Adrenal gland (tissue), 12 donors: Measurements from ENCODE around the gene PTPRQ. TPM values are rescaled to one million over a fixed set of nuclear protein-coding genes. Genes with fewer than 3 reads are reported as not detected.

Source experiments
- DNase-seq, 7 donors: peaks; one replicate each; pipeline ENCODE4 v3.0.0-alpha.2; 2019 to 2020
- H3K27ac ChIP-seq, 5 donors: fragments of 200-600 bp; sonication (generic) in 4 of 5; 1 replicate in 3 of 5; 2 replicates in 2 of 5; pipeline versions ENCODE4 v1.5.1 to v1.8.0; 2016 to 2020; ENCODE audit warnings: mild to moderate bottlenecking in 1 of 5
- H3K27me3 ChIP-seq: fragments of 200-600 bp; 2 replicates; pipeline ENCODE4 v1.8.0; 2021
- H3K36me3 ChIP-seq, 2 donors: fragments of 200-600 bp; replicated peaks in 1 of 2; 1 replicate in 1 of 2; 2 replicates in 1 of 2; pipeline versions ENCODE4 v1.5.1 to v1.8.0; 2018 to 2022
- H3K4me1 ChIP-seq, 2 donors: fragments of 200-600 bp; replicated peaks in 1 of 2; 1 replicate in 1 of 2; 2 replicates in 1 of 2; pipeline versions ENCODE4 v1.5.1 to v1.8.0; 2018 to 2021
- H3K4me3 ChIP-seq, 4 donors: fragments of 200-600 bp; sonication (generic) in 3 of 4; one replicate each; pipeline ENCODE4 v1.5.1; 2016 to 2018
- H3K9me3 ChIP-seq, 3 donors: fragments of 200-600 bp; sonication (generic) in 1 of 3; replicated peaks in 1 of 3; 1 replicate in 2 of 3; 2 replicates in 1 of 3; pipeline versions ENCODE4 v1.5.1 to v1.8.0; 2016 to 2021
- CTCF ChIP-seq, 6 experiments: fragments of 450-650 bp in 4 of 6; fragments of 200-600 bp in 2 of 6; sonication (generic) in 1 of 6; IDR thresholded peaks; 1 replicate in 5 of 6; 2 replicates in 1 of 6; pipeline versions ENCODE4 v1.5.1 to v1.8.0; 2016 to 2021; ENCODE audit warnings: antibody characterized with exemption in 6 of 6, mild to moderate bottlenecking in 2 of 6, moderate library complexity in 1 of 6
- POLR2A ChIP-seq, 2 donors: fragments of 450-650 bp; IDR thresholded peaks; one replicate each; pipeline ENCODE4 v1.6.1; 2017; ENCODE audit warnings: antibody characterized with exemption in 2 of 2, mild to moderate bottlenecking in 2 of 2, moderate library complexity in 1 of 2
- WGBS, 4 donors: extraction: QIAGEN DNeasy Blood & Tissue Kit in 2 of 4; methylation state at CpG; one replicate each; pipeline versions ENCODE4 v1.1.5 to v1.1.7; 2013 to 2017; 5-methylcytosine and 5-hydroxymethylcytosine counted together
- intact Hi-C, 2 donors: fragments of 100-400 bp; cut with DNase I; formaldehyde crosslinking; loops; one replicate each; pipeline versions ENCODE4 v1.14.1 to v1.15.0; 2022 to 2023
- polyA plus RNA-seq, 3 donors: library from polyadenylated mRNA; stranded (reverse); fragments of 200-250 nt in 2 of 3; fragments of 350-450 nt in 1 of 3; fragmentation: Illumina TruSeq in 1 of 3; extraction: RNeasy Lipid Tissue Mini Kit (QIAGEN cat#74804) in 1 of 3; gene quantifications; one replicate each; pipeline ENCODE4 v1.2.3, GENCODE V29; 2013 to 2014
- total RNA-seq, 9 donors: library from RNA; depleted of rRNA in 4 of 9; stranded (reverse); fragments of >200 nt in 4 of 9; fragments of 120-200 nt in 1 of 9; fragmentation: NEBNext Ultra II Directional in 1 of 9; extraction: Animal tissue kit (Norgen Biotek cat#: 25700) in 1 of 9; gene quantifications; one replicate each; pipeline versions ENCODE4 v1.1.0 to v1.2.4, GENCODE V29; 2013 to 2023
- donor health status: healthy with polysubstance abuse.
- donor health status: Bipolar disorder and iron deficiency.
- donor health status: DM: yes; HTN: yes; CAD: no.
- donor health status: DM: no; HTN: no; CAD: no.
- donor health status: DM: no; HTN: no; CAD: no.
- donor health status: DM: yes; HTN: yes; CAD: no.

Gene PTPRQ
- total and polyA plus RNA-seq, 12 donors: under 0.01 to 0.27 (median 0.13) TPM; not detected in 2

DNA sequence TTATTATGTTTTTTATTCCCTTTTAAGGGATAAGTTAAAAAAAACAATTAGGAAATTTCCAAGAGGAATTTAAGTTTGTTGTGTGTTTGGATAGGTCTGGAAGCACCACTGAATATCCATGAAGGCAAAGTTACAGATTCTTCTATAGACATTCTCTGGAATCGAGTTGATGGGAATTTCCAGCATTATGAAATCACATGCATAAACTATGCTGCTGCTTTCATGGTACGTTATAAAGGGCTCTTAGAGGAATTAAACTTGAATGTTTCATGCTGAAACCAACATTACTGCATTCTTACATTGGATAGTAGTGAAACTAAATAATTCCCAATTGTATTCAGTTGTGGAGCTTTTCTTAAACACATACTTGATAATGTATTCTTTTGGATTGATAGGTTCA lies 21.5 kb upstream of the PTPRQ start:
- Histone ChIP-seq H3K4me3 (no peak overlapping the region), H3K27ac (no peak overlapping the region), H3K9me3 (no peaks in the 10 kb centered on the region), H3K4me1 (no peaks in the 10 kb centered on the region), H3K27me3 (no peaks in the 10 kb centered on the region), H3K36me3 (no peaks in the 10 kb centered on the region)
- TF ChIP-seq POLR2A (IDR thresholded peaks at IDR 0.05) (no peak), CTCF (IDR thresholded peaks at IDR 0.05) (no peak)
- intact Hi-C loops: no loop called here
- 27 to 59% (median 31%) methylated on average over 2 of the region's 2 CpGs for WGBS, 4 donors
- no peak for DNase-seq

DNA sequence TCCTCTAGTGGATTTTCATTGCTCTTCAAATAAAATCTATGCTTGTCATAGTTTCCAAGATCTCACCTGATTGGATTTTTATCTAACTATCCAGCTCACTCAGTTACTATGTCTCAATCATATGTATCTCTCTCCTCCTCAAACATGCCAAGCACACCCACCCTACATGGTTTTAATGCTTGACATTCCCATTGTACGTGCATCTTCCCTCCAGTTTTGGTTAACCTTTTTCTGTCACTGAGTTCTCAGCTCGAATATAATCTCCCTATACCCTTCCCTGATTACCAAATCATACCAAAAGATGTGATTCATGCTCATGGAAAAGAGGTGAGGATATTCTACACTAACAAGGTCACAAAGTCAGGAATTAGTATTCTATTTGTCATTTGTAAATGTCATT lies 12.0 kb upstream of the PTPRQ start:
- H3K36me3 ChIP-seq: no peaks in the 10 kb centered on the region
- H3K27ac ChIP-seq: no peak overlapping the region
- no peaks in the 10 kb centered on the region for H3K27me3 ChIP-seq
- no peak for TF ChIP-seq CTCF (IDR thresholded peaks at IDR 0.05)
- TF ChIP-seq POLR2A (IDR thresholded peaks at IDR 0.05): no peak
- DNase-seq: no peak
- no peaks in the 10 kb centered on the region for H3K4me1 ChIP-seq
- intact Hi-C loops: no loop called here
- WGBS, 4 donors: 54 to 70% (median 60%) methylated on average over 2 of the region's 2 CpGs
- H3K4me3 ChIP-seq: no peak overlapping the region
- H3K9me3 ChIP-seq: no peaks in the 10 kb centered on the region

DNA sequence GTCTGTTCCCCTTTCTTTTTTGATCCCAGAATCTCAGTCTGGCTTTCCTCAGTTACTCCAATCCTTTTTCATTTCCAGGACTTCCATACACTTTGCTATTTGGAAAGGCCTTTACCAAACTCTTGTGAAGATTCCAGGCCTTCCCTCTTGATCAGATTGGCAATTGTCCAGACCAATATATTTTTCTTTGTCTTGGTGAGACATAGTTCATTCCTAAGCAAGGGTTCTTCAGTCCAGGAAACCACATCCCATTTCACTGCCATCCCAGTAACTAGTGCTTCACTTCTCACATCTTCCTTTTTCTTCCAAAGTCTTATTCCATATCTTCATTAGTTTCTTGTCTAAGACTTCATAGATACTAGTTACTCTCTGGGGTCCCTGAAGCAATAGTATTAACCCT lies 2.1 kb upstream of the PTPRQ start:
- TF ChIP-seq POLR2A (IDR thresholded peaks at IDR 0.05) (no peak), CTCF (IDR thresholded peaks at IDR 0.05) (no peak)
- Histone ChIP-seq H3K27ac (no peak overlapping the region), H3K4me3 (no peak overlapping the region), H3K9me3 (no peaks in the 10 kb centered on the region), H3K4me1 (no peaks in the 10 kb centered on the region), H3K27me3 (no peaks in the 10 kb centered on the region), H3K36me3 (no peaks in the 10 kb centered on the region)
- intact Hi-C loops: no loop called here
- no peak for DNase-seq

- Histone ChIP-seq H3K36me3 (no peaks in the 10 kb centered on the region), H3K4me1 (no peaks in the 10 kb centered on the region), H3K27me3 (no peaks in the 10 kb centered on the region), H3K27ac (no peak overlapping the region), H3K9me3 (no peaks in the 10 kb centered on the region), H3K4me3 (no peak overlapping the region)
- 66 to 73% (median 70%) methylated on average over 7 of the region's 7 CpGs for WGBS, 4 donors
- DNase-seq: no peak
- TF ChIP-seq CTCF (IDR thresholded peaks at IDR 0.05) (no peak), POLR2A (IDR thresholded peaks at IDR 0.05) (no peak)
- intact Hi-C loops: no loop called here
These were observed 1.4 kb upstream of the PTPRQ start for GRCh38 chr12:80442426-80443222.
